K562 (cell line): ENCODE measurements around the gene FRMD4B.

Experiments
- ATF7 ChIP-seq: fragments of 450-650 bp; IDR thresholded peaks from 2 replicates; pipeline ENCODE4 v1.7.1; 2014; ENCODE audit warnings: mild to moderate bottlenecking, moderate library complexity
- CTCF ChIP-seq, 3 experiments: IDR thresholded peaks in 2 of 3; conservative IDR thresholded peaks in 1 of 3; 2 replicates each; pipeline ENCODE4 v1.5.1; 2011 to 2012; ENCODE audit warnings: low read length in 3 of 3, mild to moderate bottlenecking in 3 of 3, control low read depth in 2 of 3, improper control_type of control experiment in 1 of 3, inconsistent platforms in 1 of 3, low read depth in 1 of 3, mixed read lengths in 1 of 3, moderate library complexity in 1 of 3; ENCODE audit not compliant: insufficient read depth in 2 of 3
- DPF2 ChIP-seq: fragments of 450-650 bp; IDR thresholded peaks from 2 replicates; pipeline ENCODE4 v1.6.1; 2016
- POLR2A ChIP-seq: fragments of 450-650 bp; conservative IDR thresholded peaks from 2 replicates; pipeline ENCODE4 v1.6.1; 2016
- RCOR1 ChIP-seq, 2 experiments: IDR thresholded peaks; 2 replicates each; pipeline ENCODE4 v1.6.1; 2012; ENCODE audit warnings: low read depth in 2 of 2, low read length in 2 of 2, borderline replicate concordance in 1 of 2, improper control_type of control experiment in 1 of 2
- SP1 ChIP-seq: sonication (generic); formaldehyde crosslinking; IDR thresholded peaks from 2 replicates; pipeline ENCODE4 v1.8.1; 2022; ENCODE audit warnings: mild to moderate bottlenecking, missing genetic modification reagents
- ZNF12 ChIP-seq: sonication (generic); formaldehyde crosslinking; IDR thresholded peaks from 2 replicates; pipeline ENCODE4 v1.4.0; 2020; ENCODE audit warnings: mild to moderate bottlenecking, missing genetic modification reagents
- ZNF282 ChIP-seq: sonication (generic); formaldehyde crosslinking; IDR thresholded peaks from 2 replicates; pipeline ENCODE4 v1.8.1; 2023; ENCODE audit warnings: missing genetic modification reagents

- no peak for TF ChIP-seq SP1 (CRISPR knock-in tag)
- TF ChIP-seq ZNF12 (CRISPR knock-in tag) = no peak
- no peak for TF ChIP-seq ZNF282 (CRISPR knock-in tag)
- no peak for TF ChIP-seq CTCF (IDR thresholded peaks at IDR 0.05 in 2 of 3, conservative IDR thresholded peaks at IDR 0.05 in 1 of 3; ENCODE audit: insufficient read depth in 2 of 3, low read depth in 1 of 3, low read length in 3 of 3)
- no peak for TF ChIP-seq DPF2
- no peak for TF ChIP-seq POLR2A
- no peak for TF ChIP-seq RCOR1 (IDR thresholded peaks at IDR 0.05; ENCODE audit: borderline replicate concordance in 1 of 2, low read depth in 2 of 2, low read length in 2 of 2)
- TF ChIP-seq ATF7 = no peak
Observed at GRCh38 chr3:69214241-69214640, 171.6 kb downstream of the FRMD4B start.
